Measurements from ENCODE around the gene ZNF346.

- TF ChIP-seq CTCF (IDR thresholded peaks at IDR 0.05), result no peak
- TF ChIP-seq EP300 (IDR thresholded peaks at IDR 0.05), result no peak
- no peak for TF ChIP-seq POLR2A (IDR thresholded peaks at IDR 0.05; ENCODE audit: low read depth)
These were observed 2.5 kb upstream of the ZNF346 start for GRCh38 chr5:177020033-177020432.
